IMR-90 (cell line): Measurements from ENCODE around the gene WDR3. TPM values are rescaled to one million over a fixed set of nuclear protein-coding genes. Genes with fewer than 3 reads are reported as not detected.

Experiments used
- ATAC-seq: fragments of 200-7000 bp; cut with Tn5 transposase; 2 replicates; pipeline ENCODE4 v1.9.1; 2020; ENCODE audit warnings: low read depth, mild to moderate bottlenecking, moderate library complexity
- BruUV-seq: library from RNA; stranded (reverse); fragments of 400-500 nt; replicated peaks from 2 replicates; lab custom pipeline; 2021; lab: Mats Ljungman, UMichigan
- CTCF ChIA-PET: fragments of 300-600 bp; formaldehyde crosslinking; extraction: SDS; loops from one replicate; lab custom pipeline; 2021; ENCODE audit warnings: antibody characterized with exemption; lab: Yijun Ruan, JAX
- POLR2A ChIA-PET: fragments of 300-600 bp; sonication (Branson Sonifier 250); formaldehyde crosslinking; loops from one replicate; lab custom pipeline; 2022; ENCODE audit warnings: antibody characterized with exemption; ENCODE audit not compliant: unreplicated experiment; lab: Charles Lee
- DNase-seq: peaks from one replicate; pipeline ENCODE4 v3.0.0; 2013
- H2AFZ ChIP-seq: replicated peaks from 2 replicates; pipeline ENCODE3; 2013; ENCODE audit warnings: low read length, mild to moderate bottlenecking; ENCODE audit not compliant: poor library complexity
- H2AK5ac ChIP-seq: 2 replicates; pipeline ENCODE4 v1.6.1; 2013; ENCODE audit warnings: low read depth, low read length, inconsistent platforms
- H2AK9ac ChIP-seq: replicated peaks from 2 replicates; pipeline ENCODE3; 2013; ENCODE audit warnings: mild to moderate bottlenecking, low read depth, low read length, moderate library complexity; ENCODE audit not compliant: poor library complexity
- H2BK120ac ChIP-seq: 2 replicates; pipeline ENCODE4 v1.6.1; 2013; ENCODE audit warnings: low read depth, low read length, inconsistent platforms
- H2BK15ac ChIP-seq: 3 replicates; pipeline ENCODE4 v1.6.1; 2013; ENCODE audit warnings: low read depth, low read length, inconsistent platforms
- H2BK20ac ChIP-seq: 2 replicates; pipeline ENCODE4 v1.6.1; 2013; ENCODE audit warnings: low read depth, mild to moderate bottlenecking, inconsistent platforms, low read length, moderate library complexity
- H2BK5ac ChIP-seq: 2 replicates; pipeline ENCODE4 v1.6.1; 2013; ENCODE audit warnings: mild to moderate bottlenecking, low read depth, low read length, inconsistent platforms; ENCODE audit not compliant: poor library complexity, severe bottlenecking
- H3K14ac ChIP-seq: replicated peaks from 2 replicates; pipeline ENCODE4 v1.6.1; 2013; ENCODE audit warnings: low read depth, low read length, inconsistent platforms
- H3K18ac ChIP-seq: 2 replicates; pipeline ENCODE4 v1.6.1; 2013; ENCODE audit warnings: low read depth, low read length, control low read depth
- H3K23ac ChIP-seq: 2 replicates; pipeline ENCODE4 v1.6.1; 2013; ENCODE audit warnings: low read depth, low read length, inconsistent platforms
- H3K27ac ChIP-seq: 2 replicates; pipeline ENCODE4 v1.5.1; 2013; ENCODE audit warnings: mild to moderate bottlenecking, control low read depth, low read length; ENCODE audit not compliant: insufficient read depth
- H3K27me3 ChIP-seq: 2 replicates; pipeline ENCODE4 v1.6.1; 2013; ENCODE audit warnings: low read length; ENCODE audit not compliant: control insufficient read depth, insufficient read depth
- H3K36me3 ChIP-seq: 2 replicates; pipeline ENCODE4 v1.6.1; 2013; ENCODE audit warnings: low read length, mixed read lengths; ENCODE audit not compliant: control insufficient read depth, insufficient read depth
- H3K4ac ChIP-seq: 2 replicates; pipeline ENCODE4 v1.6.1; 2013; ENCODE audit warnings: low read depth, low read length, inconsistent platforms
- H3K4me1 ChIP-seq: 2 replicates; pipeline ENCODE4 v1.6.1; 2013; ENCODE audit warnings: low read length, mixed read lengths; ENCODE audit not compliant: control insufficient read depth, insufficient read depth
- H3K4me2 ChIP-seq: 2 replicates; pipeline ENCODE4 v1.6.1; 2013; ENCODE audit warnings: low read depth, mild to moderate bottlenecking, control low read depth, low read length, moderate library complexity
- H3K4me3 ChIP-seq: 2 replicates; pipeline ENCODE4 v1.5.1; 2013; ENCODE audit warnings: low read depth, mild to moderate bottlenecking, control low read depth, low read length, moderate library complexity; ENCODE audit not compliant: insufficient read depth
- H3K56ac ChIP-seq: 2 replicates; pipeline ENCODE4 v1.6.1; 2013; ENCODE audit warnings: low read length, inconsistent platforms; ENCODE audit not compliant: insufficient read depth; ENCODE audit errors: extremely low read depth
- H3K79me1 ChIP-seq, 2 experiments: 2 replicates each; pipeline ENCODE4 v1.6.1; 2013; ENCODE audit warnings: low read length in 2 of 2, inconsistent platforms in 1 of 2, low read depth in 1 of 2
- H3K9ac ChIP-seq: 2 replicates; pipeline ENCODE4 v1.6.1; 2013; ENCODE audit warnings: low read depth, low read length, control low read depth
- H3K9me1 ChIP-seq: 2 replicates; pipeline ENCODE4 v1.6.1; 2013; ENCODE audit warnings: low read length, inconsistent platforms; ENCODE audit not compliant: insufficient read depth
- H3K9me3 ChIP-seq: 2 replicates; pipeline ENCODE4 v1.6.1; 2013; ENCODE audit warnings: low read length; ENCODE audit not compliant: control insufficient read depth, insufficient read depth
- H4K20me1 ChIP-seq: 2 replicates; pipeline ENCODE4 v1.6.1; 2013; ENCODE audit warnings: low read length, inconsistent platforms; ENCODE audit not compliant: insufficient read depth
- H4K5ac ChIP-seq: 2 replicates; pipeline ENCODE4 v1.6.1; 2013; ENCODE audit warnings: mild to moderate bottlenecking, low read depth, low read length, control low read depth
- H4K8ac ChIP-seq, 2 experiments: 2 replicates each; pipeline ENCODE4 v1.6.1; 2013; ENCODE audit warnings: low read depth in 2 of 2, low read length in 2 of 2, control low read depth in 1 of 2, inconsistent platforms in 1 of 2
- H4K91ac ChIP-seq: 2 replicates; pipeline ENCODE4 v1.6.1; 2013; ENCODE audit warnings: low read depth, low read length, inconsistent platforms; ENCODE audit not compliant: insufficient read depth
- CEBPB ChIP-seq: IDR thresholded peaks from 2 replicates; pipeline ENCODE4 v1.6.1; 2012; ENCODE audit warnings: low read depth, low read length, improper control_type of control experiment
- MXI1 ChIP-seq: IDR thresholded peaks from 2 replicates; pipeline ENCODE4 v1.6.1; 2012; ENCODE audit warnings: low read depth, mild to moderate bottlenecking, low read length, moderate library complexity, borderline replicate concordance
- WGBS, 2 experiments: methylation state at CpG; one replicate each; pipeline versions ENCODE4 v1.1.5 to v1.1.7; 2013; ENCODE audit warnings: missing lambda C conversion rate in 2 of 2; ENCODE audit not compliant: insufficient read length in 1 of 2; ENCODE audit errors: extremely low coverage in 2 of 2; 5-methylcytosine and 5-hydroxymethylcytosine counted together
- dilution Hi-C: fragments of 300-500 bp; cut with HindIII; formaldehyde crosslinking; loops from one replicate; pipeline ENCODE4 v1.14.3; 2018; ENCODE audit warnings: low sequenced_read_pairs; ENCODE audit not compliant: unreplicated experiment
- in situ Hi-C: fragments of 300-500 bp; cut with MboI; formaldehyde crosslinking; loops from 3 replicates; pipeline ENCODE4 v1.14.3; 2019; ENCODE audit warnings: low sequenced_read_pairs, inconsistent platforms, mixed read lengths
- intact Hi-C: fragments of 100-400 bp; cut with micrococcal nuclease; formaldehyde crosslinking; loops from 2 replicates; pipeline ENCODE4 v1.10.0; 2022
- polyA plus RNA-seq, 3 experiments: library from polyadenylated mRNA; depleted of rRNA; stranded (reverse); fragments of >200 nt; gene quantifications; 2 replicates each; pipeline ENCODE4 v1.2.3, GENCODE V29; 2012; ENCODE audit warnings: low replicate concordance in 1 of 3
- total RNA-seq: library from RNA; depleted of rRNA; stranded (reverse); fragments of >200 nt; gene quantifications from 2 replicates; pipeline ENCODE4 v1.2.3, GENCODE V29; 2012
- TF ChIP-seq, protein P1 (sequence below): conservative IDR thresholded peaks from 2 replicates; pipeline ENCODE4 v1.5.1; 2012; ENCODE audit warnings: mild to moderate bottlenecking, low read depth, low read length, improper control_type of control experiment

WDR3 gene
- total and polyA plus RNA-seq, 2 of the 4 experiments (the other 2 are of a cell fraction): 16.7 to 88.5 TPM

DNA sequence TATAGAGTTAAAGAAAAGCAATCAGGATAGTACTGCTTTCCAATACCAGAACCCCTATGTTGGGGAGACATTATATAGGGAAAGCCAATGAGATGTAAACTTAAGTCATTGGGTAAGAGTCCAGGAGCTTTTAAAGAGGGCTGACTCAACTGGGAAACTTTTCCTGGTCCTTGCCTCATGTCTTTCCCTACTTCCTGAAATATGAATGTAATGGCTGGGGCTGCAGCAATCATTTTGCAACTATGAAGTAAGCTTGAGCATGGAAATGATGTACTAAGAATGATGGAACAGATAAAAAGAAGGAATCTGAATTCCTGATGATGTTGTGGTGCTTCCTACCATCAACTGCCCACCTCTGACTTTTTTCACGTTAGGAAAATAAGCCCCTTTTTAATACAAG lies 55.7 kb downstream of the WDR3 start:
- Histone ChIP-seq H3K27ac (no peak overlapping the region), H2AK9ac (no peak overlapping the region), H4K20me1 (no peaks in the 10 kb centered on the region), H2BK120ac (no peak overlapping the region), H2BK5ac (no peak overlapping the region), H2BK20ac (no peak overlapping the region), H2AFZ (no peak overlapping the region), H2BK15ac (no peak overlapping the region), H2AK5ac (no peak overlapping the region), H3K4me3 (no peak overlapping the region), H3K9me1 (no peaks in the 10 kb centered on the region), H3K4ac (no peak overlapping the region), H4K5ac (no peak overlapping the region), H3K23ac (no peak overlapping the region), H3K27me3 (peaks cover 3% of the 10 kb centered on the region), H3K9me3 (no peaks in the 10 kb centered on the region), H3K18ac (no peak overlapping the region), H3K79me1 (no peaks in the 10 kb centered on the region), H4K91ac (no peak overlapping the region), H3K36me3 (no peaks in the 10 kb centered on the region), H3K56ac (no peak overlapping the region), H3K4me2 (no peak overlapping the region), H3K9ac (no peak overlapping the region), H3K4me1 (no peaks in the 10 kb centered on the region), H4K8ac (no peak overlapping the region), H3K14ac (no peak overlapping the region)
- BruUV-seq: no TSS peak
- WGBS, 2 experiments: no CpG with 5 or more reads among the region's 1 CpG
- TF ChIP-seq MXI1: no peak
- no peak for TF ChIP-seq CEBPB
- TF ChIP-seq, protein P1, sequence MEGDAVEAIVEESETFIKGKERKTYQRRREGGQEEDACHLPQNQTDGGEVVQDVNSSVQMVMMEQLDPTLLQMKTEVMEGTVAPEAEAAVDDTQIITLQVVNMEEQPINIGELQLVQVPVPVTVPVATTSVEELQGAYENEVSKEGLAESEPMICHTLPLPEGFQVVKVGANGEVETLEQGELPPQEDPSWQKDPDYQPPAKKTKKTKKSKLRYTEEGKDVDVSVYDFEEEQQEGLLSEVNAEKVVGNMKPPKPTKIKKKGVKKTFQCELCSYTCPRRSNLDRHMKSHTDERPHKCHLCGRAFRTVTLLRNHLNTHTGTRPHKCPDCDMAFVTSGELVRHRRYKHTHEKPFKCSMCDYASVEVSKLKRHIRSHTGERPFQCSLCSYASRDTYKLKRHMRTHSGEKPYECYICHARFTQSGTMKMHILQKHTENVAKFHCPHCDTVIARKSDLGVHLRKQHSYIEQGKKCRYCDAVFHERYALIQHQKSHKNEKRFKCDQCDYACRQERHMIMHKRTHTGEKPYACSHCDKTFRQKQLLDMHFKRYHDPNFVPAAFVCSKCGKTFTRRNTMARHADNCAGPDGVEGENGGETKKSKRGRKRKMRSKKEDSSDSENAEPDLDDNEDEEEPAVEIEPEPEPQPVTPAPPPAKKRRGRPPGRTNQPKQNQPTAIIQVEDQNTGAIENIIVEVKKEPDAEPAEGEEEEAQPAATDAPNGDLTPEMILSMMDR: no peak
- ATAC-seq (no peak), DNase-seq (no peak)
- POLR2A ChIA-PET: no interaction called here
- in situ Hi-C loops: no loop called here
- CTCF ChIA-PET: no interaction called here
- dilution Hi-C loops: no loop called here
- intact Hi-C loops: no loop called here
